KMS-11 (cell line): Measurements from ENCODE around the gene TFAM.

Experiments
- H2AFZ ChIP-seq: fragments of 200-600 bp; sonication (generic); 2 replicates; pipeline ENCODE4 v1.6.1; 2016; ENCODE audit warnings: antibody characterized with exemption, mixed run types, low read depth
- H3K27ac ChIP-seq: fragments of 200-600 bp; sonication (generic); 2 replicates; pipeline ENCODE4 v1.6.1; 2016; ENCODE audit warnings: mild to moderate bottlenecking, mixed run types
- H3K27me3 ChIP-seq: fragments of 200-600 bp; sonication (generic); 2 replicates; pipeline ENCODE4 v1.6.1; 2017; ENCODE audit warnings: mild to moderate bottlenecking, low read depth, mixed run types, moderate library complexity; ENCODE audit not compliant: insufficient read depth
- H3K36me3 ChIP-seq: fragments of 200-600 bp; sonication (generic); 2 replicates; pipeline ENCODE4 v1.6.1; 2017; ENCODE audit warnings: mild to moderate bottlenecking, mixed run types; ENCODE audit not compliant: insufficient read depth
- H3K4me1 ChIP-seq: fragments of 200-600 bp; sonication (generic); 2 replicates; pipeline ENCODE4 v1.6.1; 2016; ENCODE audit warnings: mild to moderate bottlenecking, low read depth, mixed run types; ENCODE audit not compliant: poor library complexity, severe bottlenecking
- H3K4me2 ChIP-seq: fragments of 200-600 bp; sonication (generic); 2 replicates; pipeline ENCODE4 v1.7.0; 2016; ENCODE audit warnings: mild to moderate bottlenecking, mixed run types
- H3K4me3 ChIP-seq: fragments of 200-600 bp; sonication (generic); IDR thresholded peaks from 2 replicates; pipeline ENCODE4 v1.6.1; 2017; ENCODE audit warnings: low read depth, low read length, mixed read lengths; ENCODE audit not compliant: insufficient read depth
- H3K79me2 ChIP-seq: fragments of 200-600 bp; sonication (generic); 2 replicates; pipeline ENCODE4 v1.6.1; 2016; ENCODE audit warnings: low read depth, mixed run types; ENCODE audit not compliant: insufficient read depth
- H3K9ac ChIP-seq: fragments of 200-600 bp; sonication (generic); 2 replicates; pipeline ENCODE4 v1.6.1; 2016; ENCODE audit warnings: mild to moderate bottlenecking, mixed run types
- H4K20me1 ChIP-seq: fragments of 200-600 bp; sonication (generic); 2 replicates; pipeline ENCODE4 v1.6.1; 2016; ENCODE audit warnings: mild to moderate bottlenecking, mixed run types; ENCODE audit not compliant: insufficient read depth
- TF ChIP-seq, protein P1 (sequence below): fragments of 200-600 bp; sonication (generic); conservative IDR thresholded peaks from 2 replicates; pipeline ENCODE4 v1.6.1; 2017; ENCODE audit warnings: low read depth, mild to moderate bottlenecking, antibody characterized with exemption, low read length, moderate library complexity, mixed read lengths

The TFAM gene

DNA sequence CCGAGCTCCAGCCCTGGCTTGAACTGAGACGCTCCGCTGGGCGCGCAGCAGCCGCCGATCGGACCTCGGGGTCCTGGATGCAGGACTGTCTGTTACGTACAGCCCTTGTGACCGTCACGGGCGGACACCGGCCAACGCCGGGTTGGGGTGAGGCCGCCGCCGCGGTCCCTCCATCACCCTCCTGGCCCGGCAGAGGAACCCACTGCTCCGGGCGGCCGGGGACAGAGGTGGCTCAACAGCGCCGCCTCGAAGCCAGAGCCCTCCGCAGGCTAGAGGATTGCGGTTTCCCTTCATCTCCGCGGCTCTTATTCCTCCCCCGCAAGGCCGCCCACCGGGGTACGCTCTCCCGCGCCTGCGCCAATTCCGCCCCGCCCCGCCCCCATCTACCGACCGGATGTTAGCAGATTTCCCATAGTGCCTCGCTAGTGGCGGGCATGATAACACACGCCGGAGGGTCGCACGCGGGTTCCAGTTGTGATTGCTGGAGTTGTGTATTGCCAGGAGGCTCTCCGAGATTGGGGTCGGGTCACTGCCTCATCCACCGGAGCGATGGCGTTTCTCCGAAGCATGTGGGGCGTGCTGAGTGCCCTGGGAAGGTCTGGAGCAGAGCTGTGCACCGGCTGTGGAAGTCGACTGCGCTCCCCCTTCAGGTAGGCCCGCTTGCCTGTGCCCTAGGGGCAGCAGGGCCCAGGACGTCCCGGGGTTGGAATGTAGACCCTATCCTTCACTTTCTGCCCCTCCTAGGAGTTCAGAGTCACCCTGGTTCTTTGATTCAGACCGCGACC lies at the start of gene TFAM:
TSS of gene TFAM (plus strand) at position 412 of the 785 bp plus-strand sequence. CDS start at position 550, 138 bp downstream.
- Histone ChIP-seq H2AFZ (peak within 1 kb of the TSS; percentile 85), H3K9ac (peak within 1 kb of the TSS; percentile 86), H3K79me2 (peaks cover 34% of the 10 kb centered on the region), H4K20me1 (0 out of 2 replicates have a peak, but pooled peaks cover 3% of the 10 kb centered on the region), H3K36me3 (no peaks in the 10 kb centered on the region; the same call in 1 of the 2 replicates), H3K4me1 (peaks cover 26% of the 10 kb centered on the region), H3K27me3 (no peaks in the 10 kb centered on the region), H3K4me2 (peak within 1 kb of the TSS; percentile 96), H3K4me3 (peak within 1 kb of the TSS; percentile 24), H3K27ac (peak within 1 kb of the TSS; percentile 61)
- TF ChIP-seq, protein P1, sequence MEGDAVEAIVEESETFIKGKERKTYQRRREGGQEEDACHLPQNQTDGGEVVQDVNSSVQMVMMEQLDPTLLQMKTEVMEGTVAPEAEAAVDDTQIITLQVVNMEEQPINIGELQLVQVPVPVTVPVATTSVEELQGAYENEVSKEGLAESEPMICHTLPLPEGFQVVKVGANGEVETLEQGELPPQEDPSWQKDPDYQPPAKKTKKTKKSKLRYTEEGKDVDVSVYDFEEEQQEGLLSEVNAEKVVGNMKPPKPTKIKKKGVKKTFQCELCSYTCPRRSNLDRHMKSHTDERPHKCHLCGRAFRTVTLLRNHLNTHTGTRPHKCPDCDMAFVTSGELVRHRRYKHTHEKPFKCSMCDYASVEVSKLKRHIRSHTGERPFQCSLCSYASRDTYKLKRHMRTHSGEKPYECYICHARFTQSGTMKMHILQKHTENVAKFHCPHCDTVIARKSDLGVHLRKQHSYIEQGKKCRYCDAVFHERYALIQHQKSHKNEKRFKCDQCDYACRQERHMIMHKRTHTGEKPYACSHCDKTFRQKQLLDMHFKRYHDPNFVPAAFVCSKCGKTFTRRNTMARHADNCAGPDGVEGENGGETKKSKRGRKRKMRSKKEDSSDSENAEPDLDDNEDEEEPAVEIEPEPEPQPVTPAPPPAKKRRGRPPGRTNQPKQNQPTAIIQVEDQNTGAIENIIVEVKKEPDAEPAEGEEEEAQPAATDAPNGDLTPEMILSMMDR: no peak

DNA sequence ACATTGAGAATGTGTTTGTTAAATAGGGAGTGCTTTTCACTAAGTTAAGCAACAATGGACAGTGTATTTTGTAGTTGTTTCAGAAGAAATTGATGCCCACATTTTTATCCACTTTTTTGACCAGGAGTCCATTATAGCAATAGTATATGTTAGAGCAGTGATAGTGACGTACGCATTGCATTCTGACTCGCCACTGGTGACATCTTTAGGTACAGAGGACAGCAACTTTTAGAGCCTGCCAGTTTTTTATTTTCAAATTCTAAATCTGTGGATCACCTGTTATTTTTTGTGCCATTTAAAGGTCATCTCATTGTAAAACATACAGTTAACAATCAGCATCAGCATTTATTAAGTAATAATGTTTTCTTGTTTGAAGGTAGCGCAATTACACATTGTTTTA lies 49.0 kb upstream of the TFAM start:
- no peak overlapping the region for H3K27ac ChIP-seq
- H3K4me2 ChIP-seq: peak overlapping the region; percentile 52
- no peaks in the 10 kb centered on the region for H3K36me3 ChIP-seq
- H3K4me3 ChIP-seq: no peak overlapping the region
- H2AFZ ChIP-seq: no peak overlapping the region
- H3K79me2 ChIP-seq: peaks cover 22% of the 10 kb centered on the region; the same call in 1 of the 2 replicates
- no peaks in the 10 kb centered on the region for H3K27me3 ChIP-seq
- TF ChIP-seq, protein P1: no peak
- H3K9ac ChIP-seq: no peak overlapping the region
- peaks cover 7% of the 10 kb centered on the region for H3K4me1 ChIP-seq
- H4K20me1 ChIP-seq: no peaks in the 10 kb centered on the region

DNA sequence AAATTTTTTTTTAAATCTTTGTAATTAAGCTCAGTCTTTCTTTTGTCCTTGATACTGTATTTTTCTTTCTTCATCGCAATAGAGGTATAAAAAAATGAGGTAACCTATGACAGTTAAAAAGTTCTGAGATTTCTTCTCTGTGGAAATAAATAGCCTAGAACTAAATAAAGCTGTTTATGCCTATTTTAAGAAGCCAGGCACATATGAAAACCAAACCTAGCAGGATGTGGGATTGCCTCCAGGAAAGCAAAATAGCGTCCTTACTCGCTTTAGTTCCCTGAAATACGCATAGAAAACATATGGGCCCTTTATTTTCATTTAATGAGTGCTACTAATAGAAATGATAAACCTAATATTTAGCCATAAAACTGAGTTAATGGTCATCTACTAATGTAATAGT lies 43.8 kb upstream of the TFAM start:
- Histone ChIP-seq H3K9ac (no peak overlapping the region), H4K20me1 (no peaks in the 10 kb centered on the region), H3K27ac (no peak overlapping the region), H3K36me3 (no peaks in the 10 kb centered on the region), H3K4me1 (peaks cover 1% of the 10 kb centered on the region), H3K4me3 (no peak overlapping the region), H3K4me2 (no peak overlapping the region), H3K27me3 (no peaks in the 10 kb centered on the region), H2AFZ (no peak overlapping the region), H3K79me2 (peaks cover 19% of the 10 kb centered on the region; the same call in 1 of the 2 replicates)
- TF ChIP-seq, protein P1: no peak

DNA sequence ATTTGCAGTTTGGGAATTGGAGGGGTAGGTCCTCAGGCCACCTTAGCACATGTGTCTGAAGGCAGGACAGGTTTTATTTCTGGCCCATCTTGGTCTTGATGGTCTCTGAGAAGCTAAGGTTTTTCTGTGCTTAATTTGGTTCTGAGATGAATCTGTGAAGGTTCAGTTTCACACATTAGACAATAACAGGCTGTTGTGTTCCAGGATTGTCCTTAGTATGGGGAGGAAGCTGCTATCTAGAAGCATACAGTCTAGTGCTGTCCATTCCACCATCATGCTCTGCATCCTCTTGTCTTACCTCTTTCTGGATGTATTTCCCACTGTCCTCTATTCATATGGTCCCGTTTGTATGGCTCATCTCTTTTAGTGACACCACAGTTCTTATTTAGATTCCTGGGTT lies 43.3 kb upstream of the TFAM start:
- H3K4me3 ChIP-seq: no peak overlapping the region
- H3K4me1 ChIP-seq: no peaks in the 10 kb centered on the region
- H3K27ac ChIP-seq: no peak overlapping the region
- no peak overlapping the region for H2AFZ ChIP-seq
- no peak overlapping the region for H3K9ac ChIP-seq
- no peak overlapping the region for H3K4me2 ChIP-seq
- TF ChIP-seq, protein P1: no peak
- peaks cover 19% of the 10 kb centered on the region; the same call in 1 of the 2 replicates for H3K79me2 ChIP-seq
- H4K20me1 ChIP-seq: no peaks in the 10 kb centered on the region
- no peaks in the 10 kb centered on the region for H3K36me3 ChIP-seq
- no peaks in the 10 kb centered on the region for H3K27me3 ChIP-seq
